SK-N-MC (cell line): ENCODE data around the gene FNDC3A.

Source experiments
- DNase-seq: peaks from one replicate; pipeline ENCODE4 v3.0.0-alpha.2; 2011; ENCODE audit warnings: low read depth, low spot score
- H3K27ac ChIP-seq: fragments of 200-600 bp; sonication (generic); 2 replicates; pipeline ENCODE4 v1.5.1; 2016; ENCODE audit warnings: mixed run types
- H3K36me3 ChIP-seq: fragments of 200-600 bp; sonication (generic); 2 replicates; pipeline ENCODE4 v1.6.1; 2017; ENCODE audit warnings: antibody characterized with exemption, low read length, mixed read lengths; ENCODE audit not compliant: insufficient read depth
- H3K4me3 ChIP-seq: fragments of 200-600 bp; sonication (generic); 2 replicates; pipeline ENCODE4 v1.5.1; 2016
- H3K9ac ChIP-seq: fragments of 200-600 bp; sonication (generic); 2 replicates; pipeline ENCODE4 v1.8.0; 2017; ENCODE audit warnings: mixed run types, mixed read lengths; ENCODE audit not compliant: insufficient read length
- H3K9me3 ChIP-seq: fragments of 200-600 bp; sonication (generic); 2 replicates; pipeline ENCODE4 v1.6.1; 2017; ENCODE audit warnings: low read depth, mild to moderate bottlenecking, antibody characterized with exemption, low read length, moderate library complexity, mixed read lengths
- EZH2 ChIP-seq: fragments of 200-600 bp; sonication (generic); IDR thresholded peaks from one replicate; pipeline ENCODE4 v1.6.1; 2017; ENCODE audit warnings: antibody characterized with exemption
- FOXP2 ChIP-seq: optimal IDR thresholded peaks from 2 replicates; pipeline ENCODE3; 2011; ENCODE audit warnings: mild to moderate bottlenecking, moderate library complexity; ENCODE audit not compliant: insufficient read depth; ENCODE audit errors: extremely low read length, control extremely low read depth
- POLR2AphosphoS5 ChIP-seq: IDR thresholded peaks from 2 replicates; pipeline ENCODE4 v1.6.1; 2012; ENCODE audit warnings: mild to moderate bottlenecking, low read depth, low read length, borderline replicate concordance

FNDC3A gene

DNA sequence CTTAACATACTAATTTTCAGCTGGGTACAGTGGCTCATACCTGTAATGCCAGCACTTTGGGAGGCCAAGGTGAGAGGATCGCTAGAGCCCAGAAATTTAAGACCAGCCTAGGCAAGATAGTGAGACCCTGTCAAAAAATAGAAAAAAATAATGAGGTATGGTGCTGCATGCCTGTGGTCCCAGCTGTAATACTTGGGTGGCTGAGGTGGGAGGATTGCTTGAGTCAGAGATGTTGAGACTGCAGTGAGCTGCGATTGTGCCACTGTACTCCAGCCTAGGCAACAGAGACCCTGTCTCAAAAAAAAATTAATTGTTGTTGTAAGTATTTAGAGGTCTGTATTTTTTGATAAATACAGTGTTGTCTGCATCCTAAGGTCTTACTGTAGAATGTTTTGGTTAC lies 66.8 kb downstream of the FNDC3A start:
- Histone ChIP-seq H3K27ac (no peak overlapping the region), H3K4me3 (no peak overlapping the region), H3K36me3 (no peaks in the 10 kb centered on the region), H3K9me3 (no peaks in the 10 kb centered on the region), H3K9ac (no peak overlapping the region)
- no peak for DNase-seq
- TF ChIP-seq POLR2AphosphoS5, result no peak
- no peak for TF ChIP-seq FOXP2
- TF ChIP-seq EZH2, result no peak

DNA sequence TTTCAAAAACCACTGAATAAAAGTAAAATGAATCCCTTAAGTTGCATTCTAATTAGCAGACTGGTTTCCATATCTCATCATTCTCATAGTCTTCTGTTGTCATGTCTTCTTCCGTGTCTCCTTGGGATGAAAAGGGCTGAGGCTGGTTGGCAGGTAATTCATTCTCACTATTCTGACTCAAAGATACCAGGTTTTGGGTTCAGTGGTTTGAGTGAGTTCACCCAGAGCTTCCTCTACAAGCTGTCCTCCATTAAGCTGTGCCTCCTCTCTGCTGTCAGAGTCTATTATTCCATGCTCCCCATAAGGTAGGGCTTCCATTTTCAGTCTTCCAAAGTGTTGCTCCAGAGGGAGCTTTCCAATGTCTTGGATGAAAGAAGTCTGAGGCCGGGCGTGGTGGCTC lies 68.3 kb downstream of the FNDC3A start:
- no peak overlapping the region for H3K9ac ChIP-seq
- no peaks in the 10 kb centered on the region for H3K36me3 ChIP-seq
- TF ChIP-seq POLR2AphosphoS5, result no peak
- TF ChIP-seq FOXP2, result no peak
- TF ChIP-seq EZH2, result no peak
- H3K27ac ChIP-seq, result no peak overlapping the region
- no peak for DNase-seq
- H3K9me3 ChIP-seq, result no peaks in the 10 kb centered on the region
- H3K4me3 ChIP-seq, result no peak overlapping the region

DNA sequence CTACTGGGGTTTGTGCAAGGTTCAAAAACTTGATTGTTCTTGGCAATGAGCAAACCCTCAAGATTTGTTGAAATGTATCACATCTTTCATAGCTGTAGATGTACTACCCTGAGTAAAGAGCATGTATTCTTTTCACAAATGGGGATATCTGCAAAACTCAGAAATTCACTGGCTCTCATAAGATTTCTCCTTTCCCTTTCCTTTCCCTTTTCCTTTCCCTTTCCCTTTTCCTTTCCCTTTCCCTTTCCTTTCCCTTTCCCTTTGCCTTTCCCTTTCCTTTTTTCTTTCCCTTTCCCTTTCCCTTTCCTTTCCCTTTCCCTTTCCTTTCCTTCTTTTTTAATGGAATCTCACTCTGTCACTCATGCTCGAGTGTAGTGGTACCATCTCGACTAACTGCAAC lies 69.1 kb downstream of the FNDC3A start:
- no peak for TF ChIP-seq FOXP2
- no peak for TF ChIP-seq POLR2AphosphoS5
- TF ChIP-seq EZH2, result no peak

DNA sequence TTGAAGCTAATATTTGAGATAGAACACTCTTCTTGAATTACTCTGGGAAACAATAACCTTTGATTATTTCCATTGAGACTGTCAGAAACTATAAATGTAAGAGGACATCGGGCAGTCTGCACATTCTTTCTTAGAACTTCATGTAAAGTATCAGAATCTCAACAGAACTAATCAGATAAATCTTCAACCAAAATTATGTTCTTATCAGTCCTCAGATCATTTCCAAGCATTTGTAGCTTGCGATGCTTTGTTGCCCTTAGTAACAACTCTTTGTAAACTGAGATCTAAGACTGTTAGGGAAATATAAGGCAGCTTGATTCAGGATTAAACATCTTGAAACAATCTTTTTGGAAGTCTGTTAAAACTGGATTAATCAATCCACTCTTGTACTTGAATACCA lies 70.3 kb downstream of the FNDC3A start:
- TF ChIP-seq FOXP2 (no peak), EZH2 (no peak), POLR2AphosphoS5 (no peak)
- H3K4me3 ChIP-seq, result no peak overlapping the region
- no peak for DNase-seq
- H3K9ac ChIP-seq, result no peak overlapping the region
- H3K36me3 ChIP-seq, result no peaks in the 10 kb centered on the region
- H3K27ac ChIP-seq, result no peak overlapping the region
- no peaks in the 10 kb centered on the region for H3K9me3 ChIP-seq

More for the DNA sequence above, 69.1 kb downstream of the FNDC3A start:
- Histone ChIP-seq H3K9me3 (no peaks in the 10 kb centered on the region), H3K4me3 (no peak overlapping the region), H3K27ac (no peak overlapping the region), H3K36me3 (no peaks in the 10 kb centered on the region), H3K9ac (no peak overlapping the region)
- no peak for DNase-seq

DNA sequence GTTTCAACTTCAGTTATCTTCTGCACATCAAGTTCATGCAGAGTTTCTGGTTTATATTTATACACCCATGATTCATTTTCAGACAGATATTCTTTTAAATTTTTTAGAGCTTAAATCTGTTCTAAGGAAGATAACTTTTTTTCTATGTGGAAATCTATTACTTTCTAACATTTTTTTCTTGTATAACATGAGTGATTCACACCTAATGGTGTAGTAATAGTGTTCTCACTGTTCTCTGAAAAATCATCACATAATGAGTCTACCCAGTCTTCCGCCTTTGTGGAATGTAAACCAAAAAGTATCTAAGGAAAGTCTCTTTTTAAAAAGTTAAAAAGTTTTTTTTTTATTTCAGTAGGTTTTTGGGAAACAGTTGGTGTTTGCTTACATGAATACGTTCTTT lies 70.8 kb downstream of the FNDC3A start:
- no peak for TF ChIP-seq FOXP2
- TF ChIP-seq EZH2, result no peak
- TF ChIP-seq POLR2AphosphoS5, result no peak
- Histone ChIP-seq H3K4me3 (no peak overlapping the region), H3K36me3 (no peaks in the 10 kb centered on the region), H3K9me3 (no peaks in the 10 kb centered on the region), H3K27ac (no peak overlapping the region), H3K9ac (no peak overlapping the region)
- DNase-seq, result no peak

DNA sequence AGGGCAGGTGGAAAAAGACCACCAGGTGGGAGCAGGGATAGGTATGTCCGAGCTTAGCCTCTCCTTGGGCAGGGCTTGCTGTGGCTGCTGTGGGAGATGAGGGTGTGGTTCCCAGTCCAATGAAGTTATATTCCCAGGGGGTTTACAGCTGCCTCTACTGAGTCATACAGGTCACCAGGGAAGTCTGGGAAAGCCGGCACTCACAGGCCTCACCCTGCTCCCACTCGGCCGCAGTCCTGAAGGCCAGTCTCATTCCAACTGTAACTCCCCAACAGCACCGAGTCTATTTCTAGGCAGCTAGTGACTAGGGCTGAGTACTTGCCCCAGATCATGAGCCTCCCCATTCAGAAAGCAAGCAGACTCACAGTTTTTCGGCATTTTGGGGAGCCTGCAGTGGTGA lies 77.1 kb downstream of the FNDC3A start:
- H3K9ac ChIP-seq, result no peak overlapping the region
- no peak for TF ChIP-seq EZH2
- H3K27ac ChIP-seq, result no peak overlapping the region
- no peak for DNase-seq
- H3K9me3 ChIP-seq, result no peaks in the 10 kb centered on the region
- H3K36me3 ChIP-seq, result no peaks in the 10 kb centered on the region
- no peak overlapping the region for H3K4me3 ChIP-seq

DNA sequence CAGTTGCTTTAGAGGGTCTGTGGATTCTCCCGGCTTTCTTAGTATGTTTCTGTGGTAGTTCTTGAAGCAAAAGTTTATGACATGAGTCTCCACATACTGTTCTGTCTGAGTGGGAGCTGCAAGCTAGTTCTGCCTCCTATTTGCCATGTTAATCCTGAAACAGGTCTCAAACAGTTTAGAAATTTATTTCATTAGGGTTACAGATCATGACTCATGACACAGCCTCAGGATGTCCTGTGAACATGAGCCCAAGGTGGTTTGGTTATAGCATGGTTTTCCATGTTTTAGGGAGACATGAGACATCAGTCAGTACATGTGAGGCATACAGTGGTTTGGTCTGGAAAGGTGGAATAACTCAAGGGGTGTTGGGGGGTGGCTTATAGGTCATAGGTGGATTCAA lies 77.5 kb downstream of the FNDC3A start:
- H3K36me3 ChIP-seq, result no peaks in the 10 kb centered on the region
- no peak overlapping the region for H3K27ac ChIP-seq
- TF ChIP-seq FOXP2 (no peak), POLR2AphosphoS5 (no peak), EZH2 (no peak)
- no peak for DNase-seq
- H3K4me3 ChIP-seq, result no peak overlapping the region
- no peaks in the 10 kb centered on the region for H3K9me3 ChIP-seq
- H3K9ac ChIP-seq, result no peak overlapping the region

DNA sequence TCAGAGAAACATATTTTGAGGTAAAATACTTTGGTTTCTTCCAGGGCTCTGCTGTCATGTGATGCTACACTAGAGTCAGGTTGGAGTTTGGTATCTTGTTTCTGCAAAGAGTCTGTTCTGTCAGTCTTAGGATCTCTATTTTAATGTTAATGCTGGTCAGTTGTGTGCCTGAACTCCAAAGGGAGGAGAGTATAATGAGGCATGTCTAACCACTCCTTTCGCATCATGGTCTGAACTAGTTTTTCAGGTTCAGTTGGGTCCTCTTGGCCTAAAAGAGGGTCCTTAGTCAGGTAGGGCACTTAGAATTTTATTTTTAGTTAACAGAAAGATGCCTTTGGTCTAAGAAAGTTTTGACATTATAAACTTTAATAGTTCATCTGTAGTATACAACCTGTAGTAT lies 78.2 kb downstream of the FNDC3A start:
- no peak for DNase-seq
- Histone ChIP-seq H3K27ac (no peak overlapping the region), H3K36me3 (no peaks in the 10 kb centered on the region), H3K9me3 (no peaks in the 10 kb centered on the region), H3K4me3 (no peak overlapping the region), H3K9ac (no peak overlapping the region)
- no peak for TF ChIP-seq EZH2
- TF ChIP-seq FOXP2, result no peak
- no peak for TF ChIP-seq POLR2AphosphoS5

DNA sequence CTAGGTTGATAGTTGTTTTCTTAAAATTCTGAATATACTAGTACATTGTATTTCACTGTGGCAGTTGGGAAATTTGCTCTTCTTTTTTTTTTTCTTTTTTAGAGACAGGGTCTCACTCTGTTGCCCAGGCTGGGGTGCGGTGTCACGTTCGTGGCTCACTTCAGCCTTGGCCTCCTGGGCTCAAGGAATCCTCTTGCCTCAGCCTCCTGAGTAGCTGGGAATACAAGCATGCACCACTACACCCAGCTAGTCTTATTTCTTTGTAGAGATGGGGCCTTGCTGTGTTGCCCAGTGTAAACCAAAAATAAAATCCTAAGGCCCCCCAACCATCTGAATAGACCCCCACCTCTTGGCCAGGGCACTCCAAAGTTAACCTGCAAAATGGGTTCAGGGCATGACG lies 79.3 kb downstream of the FNDC3A start:
- Histone ChIP-seq H3K4me3 (no peak overlapping the region), H3K9ac (no peak overlapping the region), H3K9me3 (no peaks in the 10 kb centered on the region), H3K27ac (no peak overlapping the region), H3K36me3 (no peaks in the 10 kb centered on the region)
- TF ChIP-seq POLR2AphosphoS5 (no peak), EZH2 (no peak), FOXP2 (no peak)
- DNase-seq, result no peak

DNA sequence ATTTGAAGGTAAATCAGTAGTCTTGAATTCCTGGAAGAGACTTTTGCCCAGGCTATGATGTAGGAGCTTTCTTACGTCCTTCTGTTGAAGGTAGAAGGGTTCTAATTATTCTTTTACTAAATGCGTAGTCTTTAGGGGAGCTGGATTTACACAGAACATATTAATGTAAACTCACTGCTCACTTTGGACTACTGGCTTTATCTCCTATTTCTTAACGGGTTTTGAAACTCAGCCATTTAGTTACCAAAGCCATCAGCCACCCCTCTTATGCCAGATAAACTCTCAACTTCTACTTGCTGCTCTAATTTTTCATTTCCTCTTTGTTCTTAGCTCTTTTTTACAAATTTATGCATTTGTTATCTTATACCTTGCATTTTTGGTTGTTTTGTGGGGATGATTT lies 81.5 kb downstream of the FNDC3A start:
- Histone ChIP-seq H3K36me3 (no peaks in the 10 kb centered on the region), H3K27ac (no peak overlapping the region), H3K4me3 (no peak overlapping the region), H3K9ac (no peak overlapping the region), H3K9me3 (no peaks in the 10 kb centered on the region)
- DNase-seq, result no peak
- TF ChIP-seq POLR2AphosphoS5 (no peak), EZH2 (no peak), FOXP2 (no peak)
